ENCODE measurements around the gene ATN1. TPM values are rescaled to one million over a fixed set of nuclear protein-coding genes. Genes with fewer than 3 reads are reported as not detected.

The ATN1 gene
- total and polyA plus RNA-seq, 2 of the 4 experiments (the other 2 are of a cell fraction) = 3.4 to 58.7 TPM

DNA sequence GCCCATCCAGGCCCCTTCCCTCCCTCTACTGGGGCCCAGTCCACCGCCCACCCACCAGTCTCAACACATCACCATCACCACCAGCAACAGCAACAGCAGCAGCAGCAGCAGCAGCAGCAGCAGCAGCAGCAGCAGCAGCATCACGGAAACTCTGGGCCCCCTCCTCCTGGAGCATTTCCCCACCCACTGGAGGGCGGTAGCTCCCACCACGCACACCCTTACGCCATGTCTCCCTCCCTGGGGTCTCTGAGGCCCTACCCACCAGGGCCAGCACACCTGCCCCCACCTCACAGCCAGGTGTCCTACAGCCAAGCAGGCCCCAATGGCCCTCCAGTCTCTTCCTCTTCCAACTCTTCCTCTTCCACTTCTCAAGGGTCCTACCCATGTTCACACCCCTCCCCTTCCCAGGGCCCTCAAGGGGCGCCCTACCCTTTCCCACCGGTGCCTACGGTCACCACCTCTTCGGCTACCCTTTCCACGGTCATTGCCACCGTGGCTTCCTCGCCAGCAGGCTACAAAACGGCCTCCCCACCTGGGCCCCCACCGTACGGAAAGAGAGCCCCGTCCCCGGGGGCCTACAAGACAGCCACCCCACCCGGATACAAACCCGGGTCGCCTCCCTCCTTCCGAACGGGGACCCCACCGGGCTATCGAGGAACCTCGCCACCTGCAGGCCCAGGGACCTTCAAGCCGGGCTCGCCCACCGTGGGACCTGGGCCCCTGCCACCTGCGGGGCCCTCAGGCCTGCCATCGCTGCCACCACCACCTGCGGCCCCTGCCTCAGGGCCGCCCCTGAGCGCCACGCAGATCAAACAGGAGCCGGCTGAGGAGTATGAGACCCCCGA, 9.1 kb downstream of the ATN1 start:
- H3K36me3 ChIP-seq (ENCODE audit: control insufficient read depth, insufficient read depth, low read length) = peaks cover 63% of the 10 kb centered on the region
- POLR2A ChIA-PET (ENCODE audit: unreplicated experiment) = interaction anchor here (0.7 kb wide), 1 partner anchor 12 kb away, joined by 3 read pairs; no protein-coding TSS in a partner anchor
- H3K9ac ChIP-seq (ENCODE audit: low read depth, low read length) = no peak overlapping the region
- H3K14ac ChIP-seq (replicated peaks; ENCODE audit: low read depth, low read length) = no peak overlapping the region
- H4K8ac ChIP-seq (ENCODE audit: low read depth in 2 of 2, low read length in 2 of 2) = peak overlapping the region; percentile 13 to 86; a peak in 2 of 4 replicates
- H2BK20ac ChIP-seq (ENCODE audit: low read depth, low read length) = no peak overlapping the region
- H3K4me2 ChIP-seq (ENCODE audit: low read depth, low read length) = no peak overlapping the region; the same call in 1 of the 2 replicates
- peaks cover 32% of the 10 kb centered on the region for H4K20me1 ChIP-seq (ENCODE audit: insufficient read depth, low read length)
- H3K4me3 ChIP-seq (ENCODE audit: insufficient read depth, low read depth, low read length) = no peak overlapping the region
- intact Hi-C loops (cut with micrococcal nuclease) = no loop called here
- peak overlapping the region; percentile 80 for H2AK9ac ChIP-seq (replicated peaks; ENCODE audit: low read depth, low read length, poor library complexity)
- TSS peak; percentile 63 for BruUV-seq (replicated peaks)
- H3K27me3 ChIP-seq (ENCODE audit: control insufficient read depth, insufficient read depth, low read length) = no peaks in the 10 kb centered on the region
- no peaks in the 10 kb centered on the region for H3K9me3 ChIP-seq (ENCODE audit: control insufficient read depth, insufficient read depth, low read length)
- H3K56ac ChIP-seq (ENCODE audit: extremely low read depth, insufficient read depth, low read length) = no peak overlapping the region
- H4K91ac ChIP-seq (ENCODE audit: insufficient read depth, low read depth, low read length) = no peak overlapping the region
- H3K4me1 ChIP-seq (ENCODE audit: control insufficient read depth, insufficient read depth, low read length) = peaks cover 9% of the 10 kb centered on the region
- CTCF ChIA-PET = interaction anchor here (0.9 kb wide), 1 partner anchor 13 kb away, joined by 5 read pairs; no protein-coding TSS in a partner anchor
- peaks cover 13 to 73% of the 10 kb centered on the region in 2 experiments; a peak in 3 of 4 replicates for H3K79me1 ChIP-seq (ENCODE audit: low read depth in 1 of 2, low read length in 2 of 2)
- in situ Hi-C loops (cut with MboI; ENCODE audit: low sequenced_read_pairs) = no loop called here
- H2BK5ac ChIP-seq (ENCODE audit: low read depth, low read length, poor library complexity, severe bottlenecking) = no peak overlapping the region
- H4K5ac ChIP-seq (ENCODE audit: low read depth, low read length) = no peak overlapping the region
- no peak for ATAC-seq (ENCODE audit: low read depth)
- dilution Hi-C loops (cut with HindIII; ENCODE audit: low sequenced_read_pairs, unreplicated experiment) = no loop called here
- H3K23ac ChIP-seq (ENCODE audit: low read depth, low read length) = no peak overlapping the region
- H2BK120ac ChIP-seq (ENCODE audit: low read depth, low read length) = no peak overlapping the region
- H2AFZ ChIP-seq (replicated peaks; ENCODE audit: low read length, poor library complexity) = peak overlapping the region; percentile 33
- no peak overlapping the region; the same call in 1 of the 2 replicates for H2AK5ac ChIP-seq (ENCODE audit: low read depth, low read length)
- WGBS, 2 experiments (ENCODE audit: extremely low coverage in 2 of 2, insufficient read length in 1 of 2) = 47% methylated on average over 21 of the region's 36 CpGs; no CpG with 5 or more reads in 1 of the 2 experiments
- TF ChIP-seq BHLHE40 (IDR thresholded peaks at IDR 0.05; ENCODE audit: low read depth, low read length) (no peak), FOS (IDR thresholded peaks at IDR 0.05; ENCODE audit: low read depth, low read length) (no peak), RFX5 (IDR thresholded peaks at IDR 0.05; ENCODE audit: low read depth, low read length) (no peak), SMC3 (IDR thresholded peaks at IDR 0.05; ENCODE audit: low read depth, low read length) (no peak), CHD1 (IDR thresholded peaks at IDR 0.05; ENCODE audit: low read depth, low read length) (no peak), NFE2L2 (IDR thresholded peaks at IDR 0.05; ENCODE audit: low read depth, low read length) (no peak), RAD21 (IDR thresholded peaks at IDR 0.05; ENCODE audit: low read length) (no peak), MAZ (IDR thresholded peaks at IDR 0.05; ENCODE audit: borderline replicate concordance, low read depth, low read length) (no peak), MXI1 (IDR thresholded peaks at IDR 0.05; ENCODE audit: borderline replicate concordance, low read depth, low read length) (no peak), POLR2A (IDR thresholded peaks at IDR 0.05; ENCODE audit: low read depth, low read length) (no peak), MAFK (IDR thresholded peaks at IDR 0.05; ENCODE audit: low read depth, low read length) (no peak)
- TF ChIP-seq, protein P1, sequence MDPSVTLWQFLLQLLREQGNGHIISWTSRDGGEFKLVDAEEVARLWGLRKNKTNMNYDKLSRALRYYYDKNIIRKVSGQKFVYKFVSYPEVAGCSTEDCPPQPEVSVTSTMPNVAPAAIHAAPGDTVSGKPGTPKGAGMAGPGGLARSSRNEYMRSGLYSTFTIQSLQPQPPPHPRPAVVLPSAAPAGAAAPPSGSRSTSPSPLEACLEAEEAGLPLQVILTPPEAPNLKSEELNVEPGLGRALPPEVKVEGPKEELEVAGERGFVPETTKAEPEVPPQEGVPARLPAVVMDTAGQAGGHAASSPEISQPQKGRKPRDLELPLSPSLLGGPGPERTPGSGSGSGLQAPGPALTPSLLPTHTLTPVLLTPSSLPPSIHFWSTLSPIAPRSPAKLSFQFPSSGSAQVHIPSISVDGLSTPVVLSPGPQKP (IDR thresholded peaks at IDR 0.05; ENCODE audit: borderline replicate concordance, low read depth, low read length) = no peak
- TF ChIP-seq, protein P2, sequence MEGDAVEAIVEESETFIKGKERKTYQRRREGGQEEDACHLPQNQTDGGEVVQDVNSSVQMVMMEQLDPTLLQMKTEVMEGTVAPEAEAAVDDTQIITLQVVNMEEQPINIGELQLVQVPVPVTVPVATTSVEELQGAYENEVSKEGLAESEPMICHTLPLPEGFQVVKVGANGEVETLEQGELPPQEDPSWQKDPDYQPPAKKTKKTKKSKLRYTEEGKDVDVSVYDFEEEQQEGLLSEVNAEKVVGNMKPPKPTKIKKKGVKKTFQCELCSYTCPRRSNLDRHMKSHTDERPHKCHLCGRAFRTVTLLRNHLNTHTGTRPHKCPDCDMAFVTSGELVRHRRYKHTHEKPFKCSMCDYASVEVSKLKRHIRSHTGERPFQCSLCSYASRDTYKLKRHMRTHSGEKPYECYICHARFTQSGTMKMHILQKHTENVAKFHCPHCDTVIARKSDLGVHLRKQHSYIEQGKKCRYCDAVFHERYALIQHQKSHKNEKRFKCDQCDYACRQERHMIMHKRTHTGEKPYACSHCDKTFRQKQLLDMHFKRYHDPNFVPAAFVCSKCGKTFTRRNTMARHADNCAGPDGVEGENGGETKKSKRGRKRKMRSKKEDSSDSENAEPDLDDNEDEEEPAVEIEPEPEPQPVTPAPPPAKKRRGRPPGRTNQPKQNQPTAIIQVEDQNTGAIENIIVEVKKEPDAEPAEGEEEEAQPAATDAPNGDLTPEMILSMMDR (conservative IDR thresholded peaks at IDR 0.05; ENCODE audit: low read depth, low read length) = no peak
- TF ChIP-seq, protein P3, sequence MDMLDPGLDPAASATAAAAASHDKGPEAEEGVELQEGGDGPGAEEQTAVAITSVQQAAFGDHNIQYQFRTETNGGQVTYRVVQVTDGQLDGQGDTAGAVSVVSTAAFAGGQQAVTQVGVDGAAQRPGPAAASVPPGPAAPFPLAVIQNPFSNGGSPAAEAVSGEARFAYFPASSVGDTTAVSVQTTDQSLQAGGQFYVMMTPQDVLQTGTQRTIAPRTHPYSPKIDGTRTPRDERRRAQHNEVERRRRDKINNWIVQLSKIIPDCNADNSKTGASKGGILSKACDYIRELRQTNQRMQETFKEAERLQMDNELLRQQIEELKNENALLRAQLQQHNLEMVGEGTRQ (IDR thresholded peaks at IDR 0.05; ENCODE audit: low read depth, low read length) = no peak
- no peak overlapping the region for H3K27ac ChIP-seq (ENCODE audit: insufficient read depth, low read length)
- no peak overlapping the region for H3K18ac ChIP-seq (ENCODE audit: low read depth, low read length)
- peaks cover 5% of the 10 kb centered on the region; the same call in 1 of the 2 replicates for H3K9me1 ChIP-seq (ENCODE audit: insufficient read depth, low read length)
- H2BK15ac ChIP-seq (ENCODE audit: low read depth, low read length) = no peak overlapping the region
- H3K4ac ChIP-seq (ENCODE audit: low read depth, low read length) = no peak overlapping the region
- no peak for DNase-seq

Measured in IMR-90 (cell line).